HepG2 (cell line): Measurements from ENCODE around the gene TMEM221. TPM values are rescaled to one million over a fixed set of nuclear protein-coding genes. Genes with fewer than 3 reads are reported as not detected.
A peak's percentile ranks its signal among the peaks of the same experiment; 100 is the strongest.

Experiments used
- ATAC-seq: fragments of 200-7000 bp; cut with Tn5 transposase; 3 replicates; pipeline ENCODE4 v1.9.1; 2020; ENCODE audit warnings: mild to moderate bottlenecking, moderate library complexity
- BruUV-seq: library from RNA; stranded (reverse); fragments of 400-500 nt; replicated peaks from 2 replicates; lab custom pipeline; 2021; lab: Mats Ljungman, UMichigan
- CTCF ChIA-PET: fragments of 300-600 bp; formaldehyde crosslinking; extraction: SDS; loops from one replicate; lab custom pipeline; 2021; ENCODE audit warnings: low total read pairs, inconsistent platforms, low intra/inter-chr PET ratio; lab: Yijun Ruan, JAX
- POLR2A ChIA-PET: fragments of 350-600 bp; sonication (Branson Sonifier 250); formaldehyde crosslinking; loops from one replicate; lab custom pipeline; 2020; ENCODE audit warnings: antibody characterized with exemption, inconsistent platforms; lab: Yijun Ruan, JAX
- DNase-seq: peaks from one replicate; pipeline ENCODE4 v3.0.0-alpha.2; 2015; ENCODE audit warnings: low spot score
- FAIRE-seq: peaks from 3 replicates; lab custom pipeline; 2011; peaks lifted over from hg19 to GRCh38; lab: Jason Lieb, UNC
- H2AFZ ChIP-seq: one replicate; pipeline ENCODE4 v1.6.1; 2011; ENCODE audit warnings: low read length, inconsistent platforms
- H3K27ac ChIP-seq: fragments of 300-600 bp; 3 replicates; pipeline ENCODE4 v1.8.0; 2011; ENCODE audit warnings: mixed run types, mild to moderate bottlenecking, mixed read lengths, low read length, inconsistent platforms; ENCODE audit not compliant: insufficient read depth; ENCODE audit errors: extremely low read length
- H3K27me3 ChIP-seq, 2 experiments: fragments of 200-600 bp in 1 of 2; 2 replicates in 1 of 2; 3 replicates in 1 of 2; pipeline versions ENCODE4 v1.6.0 to v1.8.0; 2011; ENCODE audit warnings: low read length in 2 of 2, mild to moderate bottlenecking in 2 of 2, moderate library complexity in 2 of 2, inconsistent platforms in 1 of 2; ENCODE audit not compliant: insufficient read depth in 2 of 2, control insufficient read depth in 1 of 2
- H3K36me3 ChIP-seq, 2 experiments: fragments of 200-600 bp in 1 of 2; replicated peaks in 1 of 2; 2 replicates in 1 of 2; 3 replicates in 1 of 2; pipeline versions ENCODE4 v1.5.1 to v1.8.0; 2011; ENCODE audit warnings: low read length in 2 of 2, inconsistent platforms in 1 of 2; ENCODE audit not compliant: insufficient read depth in 2 of 2, control insufficient read depth in 1 of 2
- H3K4me1 ChIP-seq: 2 replicates; pipeline ENCODE4 v1.5.1; 2012; ENCODE audit warnings: low read length, inconsistent platforms; ENCODE audit not compliant: insufficient read depth
- H3K4me2 ChIP-seq: 2 replicates; pipeline ENCODE4 v1.6.0; 2011; ENCODE audit warnings: low read depth, low read length, inconsistent platforms
- H3K4me3 ChIP-seq, 3 experiments: fragments of 200-600 bp in 1 of 3; sonication (generic), shearing (Covaris generic) in 1 of 3; replicated peaks in 1 of 3; 2 replicates each; pipeline ENCODE4 v1.5.1; 2011 to 2016; ENCODE audit warnings: low read length in 3 of 3, inconsistent platforms in 2 of 3, low read depth in 2 of 3, mild to moderate bottlenecking in 2 of 3, control low read depth in 1 of 3, mixed read lengths in 1 of 3; ENCODE audit not compliant: insufficient read depth in 1 of 3
- H3K79me2 ChIP-seq: one replicate; pipeline ENCODE4 v1.6.1; 2011; ENCODE audit warnings: low read length, inconsistent platforms; ENCODE audit not compliant: insufficient read depth
- H3K9ac ChIP-seq: 2 replicates; pipeline ENCODE4 v1.6.0; 2011; ENCODE audit warnings: mild to moderate bottlenecking, low read depth, low read length, inconsistent platforms; ENCODE audit not compliant: insufficient read depth
- H3K9me3 ChIP-seq: 2 replicates; pipeline ENCODE4 v1.5.1; 2012; ENCODE audit warnings: mild to moderate bottlenecking, low read length
- H4K20me1 ChIP-seq: 2 replicates; pipeline ENCODE4 v1.6.0; 2011; ENCODE audit warnings: inconsistent platforms, mild to moderate bottlenecking, low read length, moderate library complexity; ENCODE audit not compliant: insufficient read depth
- BCL6 ChIP-seq: IDR thresholded peaks from 2 replicates; pipeline ENCODE4 v1.6.1; 2016; ENCODE audit warnings: missing genetic modification reagents, missing compliant biosample characterization
- RBFOX2 ChIP-seq: fragments of 200-400 bp; formaldehyde crosslinking; IDR thresholded peaks from 2 replicates; pipeline ENCODE4 v1.6.1; 2017; ENCODE audit warnings: low read depth, mild to moderate bottlenecking, low read length
- ZFP36L1 ChIP-seq: sonication (generic); formaldehyde crosslinking; IDR thresholded peaks from 2 replicates; pipeline ENCODE4 v1.8.0; 2022; ENCODE audit warnings: mild to moderate bottlenecking, missing genetic modification reagents, moderate library complexity
- ZMYM3 ChIP-seq: sonication (generic); formaldehyde crosslinking; IDR thresholded peaks from 2 replicates; pipeline ENCODE4 v1.5.1; 2020; ENCODE audit warnings: mild to moderate bottlenecking, missing genetic modification reagents
- WGBS: methylation state at CpG from one replicate; pipeline ENCODE4 v1.1.6; 2017; ENCODE audit warnings: low lambda C conversion rate; 5-methylcytosine and 5-hydroxymethylcytosine counted together
- in situ Hi-C: cut with HindIII; loops from 2 replicates; pipeline ENCODE4 v1.10.0; 2017; ENCODE audit warnings: low pct_unique_long_range_greater_than_20kb; ENCODE audit not compliant: extremely low pct_ligation_motif_present
- intact Hi-C: fragments of 100-400 bp; cut with micrococcal nuclease; formaldehyde crosslinking; loops from one replicate; pipeline ENCODE4 v1.10.0; 2022; ENCODE audit not compliant: unreplicated experiment
- polyA plus RNA-seq, 8 experiments: library from polyadenylated mRNA; depleted of rRNA in 3 of 8; stranded (reverse) in 7 of 8; unstranded in 1 of 8; fragments of >200 nt; fragmentation: Illumina TruSeq in 4 of 8; extraction: Trizol in 4 of 8; gene quantifications; 2 replicates each; pipeline versions ENCODE4 v1.2.1 to v1.2.3, GENCODE V29; 2011 to 2016; ENCODE audit warnings: low read depth in 4 of 8, missing spikeins in 1 of 8, mixed read lengths in 1 of 8; ENCODE audit not compliant: insufficient read depth in 1 of 8
- total RNA-seq, 5 experiments: library from RNA; depleted of rRNA; stranded (reverse); fragments of >200 nt; fragmentation: Illumina TruSeq; extraction: Trizol; gene quantifications; 2 replicates each; pipeline ENCODE4 v1.2.3, GENCODE V29; 2016; ENCODE audit warnings: low read depth in 1 of 5
- TF ChIP-seq, protein P1 (sequence below): sonication (generic); formaldehyde crosslinking; IDR thresholded peaks from 2 replicates; pipeline ENCODE4 v1.8.1; 2022; ENCODE audit warnings: low read depth, mild to moderate bottlenecking, missing genetic modification reagents

Gene TMEM221
- total and polyA plus RNA-seq, 2 of the 13 experiments (the other 11 are each of a cell fraction or from before 2014, with no cell fraction given) = 0.33 to 0.77 TPM

GRCh38 chr19:17423429-17424208, 24.8 kb downstream of the TMEM221 start:
- CTCF ChIA-PET = no interaction called here
- intact Hi-C loops (no loop called here), in situ Hi-C loops (no loop called here)
- H3K79me2 ChIP-seq = no peaks in the 10 kb centered on the region
- TF ChIP-seq RBFOX2 (0 out of 2 replicates have a peak, but pooled peaks have one; percentile 29), ZFP36L1 (CRISPR knock-in tag) (no peak)
- TF ChIP-seq, protein P1, sequence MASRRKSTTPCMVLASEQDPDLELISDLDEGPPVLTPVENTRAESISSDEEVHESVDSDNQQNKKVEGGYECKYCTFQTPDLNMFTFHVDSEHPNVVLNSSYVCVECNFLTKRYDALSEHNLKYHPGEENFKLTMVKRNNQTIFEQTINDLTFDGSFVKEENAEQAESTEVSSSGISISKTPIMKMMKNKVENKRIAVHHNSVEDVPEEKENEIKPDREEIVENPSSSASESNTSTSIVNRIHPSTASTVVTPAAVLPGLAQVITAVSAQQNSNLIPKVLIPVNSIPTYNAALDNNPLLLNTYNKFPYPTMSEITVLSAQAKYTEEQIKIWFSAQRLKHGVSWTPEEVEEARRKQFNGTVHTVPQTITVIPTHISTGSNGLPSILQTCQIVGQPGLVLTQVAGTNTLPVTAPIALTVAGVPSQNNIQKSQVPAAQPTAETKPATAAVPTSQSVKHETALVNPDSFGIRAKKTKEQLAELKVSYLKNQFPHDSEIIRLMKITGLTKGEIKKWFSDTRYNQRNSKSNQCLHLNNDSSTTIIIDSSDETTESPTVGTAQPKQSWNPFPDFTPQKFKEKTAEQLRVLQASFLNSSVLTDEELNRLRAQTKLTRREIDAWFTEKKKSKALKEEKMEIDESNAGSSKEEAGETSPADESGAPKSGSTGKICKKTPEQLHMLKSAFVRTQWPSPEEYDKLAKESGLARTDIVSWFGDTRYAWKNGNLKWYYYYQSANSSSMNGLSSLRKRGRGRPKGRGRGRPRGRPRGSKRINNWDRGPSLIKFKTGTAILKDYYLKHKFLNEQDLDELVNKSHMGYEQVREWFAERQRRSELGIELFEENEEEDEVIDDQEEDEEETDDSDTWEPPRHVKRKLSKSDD (CRISPR knock-in tag) = no peak
- POLR2A ChIA-PET = interaction anchor here (0.7 kb wide), 1 partner anchor 88 kb away, joined by 3 read pairs; no protein-coding TSS in a partner anchor
- H3K4me1 ChIP-seq = peaks cover 15% of the 10 kb centered on the region
- no peak overlapping the region for H3K4me2 ChIP-seq
- DNase-seq (no peak), FAIRE-seq (no peak), ATAC-seq (no peak)
- no TSS peak for BruUV-seq
- no peak overlapping the region for H2AFZ ChIP-seq
- H4K20me1 ChIP-seq = no peaks in the 10 kb centered on the region
- 94% methylated on average over 9 of the region's 20 CpGs for WGBS
- no peak overlapping the region for H3K9ac ChIP-seq
- no peaks in the 10 kb centered on the region; a peak in 1 of 5 replicates for H3K36me3 ChIP-seq
- H3K27me3 ChIP-seq = no peaks in the 10 kb centered on the region
- no peak overlapping the region for H3K4me3 ChIP-seq
- H3K27ac ChIP-seq = no peak overlapping the region
- H3K9me3 ChIP-seq = no peaks in the 10 kb centered on the region

GRCh38 chr19:17421942-17422341, 26.5 kb downstream of the TMEM221 start:
- POLR2A ChIA-PET = no interaction called here
- intact Hi-C loops = no loop called here
- Histone ChIP-seq H3K36me3 (no peaks in the 10 kb centered on the region; a peak in 1 of 5 replicates), H3K27ac (no peak overlapping the region), H3K4me2 (no peak overlapping the region), H3K9ac (no peak overlapping the region), H2AFZ (no peak overlapping the region), H3K79me2 (no peaks in the 10 kb centered on the region), H3K27me3 (no peaks in the 10 kb centered on the region), H3K9me3 (no peaks in the 10 kb centered on the region), H3K4me3 (no peak overlapping the region), H4K20me1 (no peaks in the 10 kb centered on the region), H3K4me1 (peaks cover 17% of the 10 kb centered on the region)
- CTCF ChIA-PET = no interaction called here
- no peak for FAIRE-seq
- no peak for DNase-seq
- TF ChIP-seq BCL6 (CRISPR knock-in tag) = no peak
- TF ChIP-seq ZMYM3 (CRISPR knock-in tag) = 0 out of 2 replicates have a peak, but pooled peaks have one; percentile 21
- in situ Hi-C loops = no loop called here
- ATAC-seq = no peak
- 100% methylated on average over 4 of the region's 4 CpGs for whole genome bisulfite sequencing
- no TSS peak for BruUV-seq
